Medulla oblongata (tissue), 1 donor: ENCODE results near the gene RAB33B.
"Not testable (repeated sequence)": the region's sequence is repeated elsewhere in the genome, so short reads cannot be mapped to it uniquely, and the experiment has no call there.

Experiments
- DNase-seq: peaks from one replicate; pipeline ENCODE4 v3.0.0-alpha.2; 2015; ENCODE audit errors: extremely low spot score

RAB33B gene

DNA sequence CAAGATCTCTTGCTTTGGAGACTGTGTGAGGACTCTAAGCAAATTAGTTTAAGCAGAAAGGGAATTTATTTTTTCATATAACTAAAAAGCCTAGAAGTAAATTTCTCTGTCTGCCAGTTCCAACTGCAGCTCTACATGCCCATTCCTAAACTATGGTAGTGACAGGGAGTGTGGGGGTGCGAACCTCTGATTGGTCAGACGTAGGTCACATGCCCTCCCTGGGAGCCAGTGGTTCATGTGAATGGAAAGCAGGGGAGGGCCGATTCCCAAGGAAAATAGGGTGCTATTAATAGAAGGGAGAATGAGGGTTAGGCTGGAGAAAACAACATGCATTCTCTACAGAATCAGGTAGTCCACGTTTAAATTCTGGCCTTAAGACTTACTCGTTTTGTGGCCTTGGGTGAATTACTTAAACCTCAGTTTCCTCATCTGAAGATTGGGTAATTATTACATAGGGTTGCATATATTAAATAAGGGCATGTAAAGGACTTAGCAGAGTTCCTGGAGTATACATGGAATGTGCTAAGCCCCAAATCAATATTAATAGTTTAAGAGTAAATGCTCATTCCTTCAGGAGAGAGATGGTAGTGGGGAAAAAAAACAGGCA lies 7.2 kb downstream of the RAB33B start:
- no peak for DNase-seq

DNA sequence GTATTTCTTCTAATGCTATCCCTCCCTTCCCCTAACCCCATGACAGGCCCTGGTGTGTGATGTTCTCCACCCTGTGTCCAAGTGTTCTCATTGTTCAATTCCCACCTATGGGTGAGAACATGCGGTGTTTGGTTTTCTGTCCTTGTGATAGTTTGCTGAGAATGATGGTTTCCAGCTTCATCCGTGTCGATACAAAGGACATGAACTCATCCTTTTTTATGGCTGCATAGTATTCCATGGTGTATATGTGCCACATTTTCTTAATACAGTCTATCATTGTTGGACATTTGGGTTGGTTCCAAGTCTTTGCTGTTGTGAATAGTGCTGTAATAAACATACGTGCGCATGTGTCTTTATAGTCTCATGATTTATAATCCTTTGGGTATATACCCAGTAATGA lies 10.6 kb downstream of the RAB33B start:
- DNase-seq = not testable (repeated sequence)

DNA sequence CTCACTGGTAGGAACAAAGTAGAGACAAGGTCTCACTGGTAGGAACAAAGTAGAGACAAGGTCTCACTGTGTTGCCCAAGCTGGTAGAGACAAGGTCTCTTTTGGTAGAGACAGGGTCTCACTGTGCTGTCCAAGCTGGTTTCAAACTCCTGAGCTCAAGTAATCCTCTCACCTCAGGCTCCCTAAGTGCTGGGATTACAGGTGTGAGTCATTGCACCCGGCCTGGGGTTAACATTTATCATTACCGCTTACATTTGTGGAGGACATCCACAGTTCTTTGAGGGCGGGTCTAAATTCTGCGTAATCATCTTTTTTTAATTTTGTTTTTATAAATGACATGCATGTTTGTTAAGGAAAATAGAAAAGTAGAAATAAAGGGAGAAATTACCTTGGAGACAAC lies 12.0 kb downstream of the RAB33B start:
- no peak for DNase-seq

DNA sequence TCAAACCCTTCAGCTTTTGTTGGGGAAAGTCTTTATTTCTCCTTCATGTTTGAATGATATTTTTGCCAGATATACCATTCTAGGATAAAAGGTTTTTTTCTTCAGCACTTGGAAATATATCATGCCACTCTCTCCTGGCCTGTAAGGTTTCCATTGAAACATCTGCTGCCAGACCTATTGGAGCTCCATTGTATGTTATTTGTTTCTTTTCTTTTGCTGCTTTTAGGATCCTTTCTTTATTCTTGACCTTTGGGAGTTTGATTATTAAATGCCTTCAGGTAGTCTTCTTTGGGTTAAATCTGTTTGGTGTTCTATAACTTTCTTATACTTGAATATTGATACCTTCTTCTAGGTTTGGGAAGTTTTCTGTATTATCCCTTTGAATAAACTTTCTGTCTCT lies 14.8 kb downstream of the RAB33B start:
- DNase-seq = not testable (repeated sequence)

DNA sequence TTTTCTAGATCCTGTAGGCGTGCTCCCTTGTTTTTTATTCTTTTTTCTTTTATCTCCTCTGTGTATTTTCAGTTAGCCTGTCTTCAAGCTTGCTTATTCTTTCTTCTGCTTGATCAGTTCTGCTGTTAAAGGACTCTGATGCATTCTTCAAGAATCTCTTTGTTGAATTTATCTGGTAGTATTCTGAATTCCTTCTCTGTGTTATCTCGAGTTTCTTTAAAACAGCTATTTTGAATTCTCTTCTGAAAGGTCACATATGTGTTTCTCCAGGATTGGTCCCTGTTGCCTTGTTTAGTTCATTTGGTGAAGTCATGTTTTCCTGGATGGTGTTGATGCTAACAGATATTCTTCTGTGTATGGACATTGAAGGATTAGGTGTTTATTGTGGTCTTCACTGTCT lies 15.3 kb downstream of the RAB33B start:
- DNase-seq = no peak

DNA sequence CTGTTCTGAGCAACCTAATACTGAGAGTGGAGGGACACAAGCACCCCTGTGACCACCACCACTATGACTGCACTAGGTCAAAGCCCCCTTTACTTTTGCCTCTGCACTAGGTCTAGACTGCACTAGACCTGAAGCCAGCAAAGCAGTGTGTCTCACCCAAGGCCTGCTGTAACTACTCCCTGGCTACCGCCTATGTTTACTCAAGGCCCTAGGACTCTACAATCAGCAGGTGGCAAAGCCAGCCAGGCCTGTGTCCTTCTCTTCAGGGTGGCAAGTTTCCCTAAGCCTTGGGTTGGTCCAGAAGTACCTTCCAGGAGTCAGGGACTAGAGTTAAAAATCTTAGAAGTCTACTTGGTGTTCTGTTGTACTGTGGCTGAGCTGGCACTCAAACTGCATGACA lies 15.9 kb downstream of the RAB33B start:
- no peak for DNase-seq

DNA sequence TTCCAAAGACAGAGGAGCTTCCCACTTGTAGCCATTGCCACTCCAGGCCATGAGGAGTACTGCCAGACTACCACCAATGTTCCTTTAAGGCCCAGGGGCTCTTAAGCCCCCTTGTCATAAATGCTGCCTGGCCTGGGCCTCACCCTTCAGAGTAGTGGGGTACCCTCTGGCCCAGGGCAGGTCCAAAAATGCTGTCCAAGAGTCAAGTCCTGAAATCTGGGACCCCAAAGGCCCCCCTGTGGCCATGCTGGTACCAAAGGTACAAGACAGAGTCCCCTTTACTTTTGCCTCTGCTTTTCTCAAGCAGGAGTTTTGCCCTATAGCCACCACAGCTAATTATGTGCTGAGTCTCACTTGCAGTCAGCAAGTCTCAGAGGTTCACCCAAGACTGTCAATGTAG lies 16.4 kb downstream of the RAB33B start:
- no peak for DNase-seq

DNA sequence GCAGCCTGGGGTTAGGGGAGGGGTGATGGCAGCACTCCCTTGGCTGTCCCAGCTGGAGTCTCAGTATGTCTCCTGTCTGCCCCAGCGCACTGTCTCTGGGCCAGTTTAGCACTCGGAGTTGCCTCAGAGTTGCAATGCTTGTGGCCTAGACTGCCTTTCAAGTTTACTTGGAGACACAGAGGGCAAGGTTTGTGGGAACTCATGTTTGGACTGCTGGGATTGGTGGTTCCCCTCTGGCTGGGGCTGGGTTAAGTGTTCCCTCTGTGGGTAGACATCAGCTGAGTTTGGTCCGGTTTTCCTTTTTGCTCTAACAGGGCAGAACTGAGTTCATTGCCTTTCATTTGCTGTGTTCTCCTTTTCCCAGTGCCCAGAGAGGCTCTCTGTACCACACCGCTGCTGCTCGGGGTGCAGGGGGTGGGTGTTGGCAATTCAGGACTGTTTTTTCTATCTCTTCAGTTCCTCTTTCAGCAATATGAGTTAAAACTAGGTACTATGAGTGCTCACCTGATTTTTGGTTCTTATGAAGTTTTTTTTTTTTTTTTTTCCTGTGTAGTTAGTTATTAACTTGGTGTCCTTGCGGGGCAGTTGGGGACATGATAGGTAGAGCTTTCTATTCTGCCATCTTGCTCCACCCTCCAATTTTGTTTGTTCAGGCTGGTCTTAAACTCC lies 17.2 kb downstream of the RAB33B start:
- no peak for DNase-seq

DNA sequence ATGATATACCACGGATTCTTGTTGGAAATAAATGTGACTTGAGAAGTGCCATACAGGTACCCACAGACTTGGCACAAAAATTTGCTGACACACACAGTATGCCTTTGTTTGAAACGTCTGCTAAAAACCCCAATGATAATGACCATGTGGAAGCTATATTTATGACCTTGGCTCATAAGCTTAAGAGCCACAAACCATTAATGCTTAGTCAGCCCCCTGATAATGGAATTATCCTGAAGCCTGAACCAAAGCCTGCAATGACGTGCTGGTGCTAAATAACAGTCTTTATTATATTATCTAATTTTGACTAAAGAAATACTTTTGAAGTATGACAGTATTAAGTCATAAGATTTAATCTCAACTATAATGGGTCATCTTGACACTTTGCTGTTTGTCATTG lies 18.9 kb downstream of the RAB33B start:
- no peak for DNase-seq

DNA sequence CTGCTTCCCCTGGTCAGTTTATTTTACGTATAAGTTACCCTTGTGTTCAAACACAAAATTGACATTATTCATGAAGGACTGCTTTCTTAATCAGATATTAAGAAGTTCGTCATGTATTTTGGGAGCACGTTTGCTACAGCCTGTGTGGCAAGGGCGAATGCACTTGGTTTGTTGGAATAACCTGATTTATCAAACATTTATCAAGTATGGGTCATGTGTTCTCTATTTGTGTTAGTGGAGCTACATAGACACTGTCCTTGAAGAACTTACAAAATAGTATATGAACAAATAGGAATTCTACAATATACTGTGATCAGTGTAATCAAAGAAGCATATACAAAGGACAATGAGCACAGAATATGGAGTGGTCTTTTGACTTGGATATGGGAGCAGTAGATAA lies 22.4 kb downstream of the RAB33B start:
- no peak for DNase-seq

DNA sequence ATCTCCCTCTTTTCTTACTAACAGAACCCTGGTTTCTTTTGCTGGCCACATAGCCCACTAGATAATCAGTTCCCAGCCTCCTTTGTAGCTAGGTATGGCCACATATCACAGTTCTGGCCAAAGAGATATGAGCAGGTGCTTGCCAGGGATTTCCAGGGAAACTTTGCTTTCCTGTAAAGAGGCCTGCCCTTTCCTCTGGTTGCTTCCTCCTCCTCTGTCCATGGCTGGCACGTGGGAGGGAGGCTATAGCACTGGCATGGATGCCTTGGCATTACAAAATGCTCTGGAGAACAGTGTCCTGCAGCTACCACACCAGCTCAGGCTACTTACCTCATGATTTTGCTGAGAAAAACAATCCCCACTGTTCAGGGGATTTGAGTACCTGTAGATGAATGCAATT lies 27.5 kb downstream of the RAB33B start:
- DNase-seq = no peak

DNA sequence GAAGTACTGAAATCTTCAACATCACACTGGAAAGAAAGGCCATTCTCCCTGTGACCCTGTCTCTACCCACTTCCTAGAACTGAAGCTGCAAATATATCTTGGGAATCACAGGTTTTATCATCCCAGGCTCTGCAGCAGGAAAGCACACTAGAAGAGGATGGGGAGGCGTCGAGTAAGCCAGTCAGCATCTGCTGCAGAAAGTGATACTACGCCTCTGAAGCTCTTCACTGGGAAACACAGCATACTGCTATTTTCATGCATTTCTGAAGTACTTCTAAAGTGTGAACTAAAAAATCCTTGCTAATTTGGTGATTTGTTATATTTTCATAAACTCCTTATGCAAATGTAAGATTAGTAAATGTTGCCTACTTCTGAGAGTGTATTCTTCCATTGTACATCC lies 29.1 kb downstream of the RAB33B start:
- DNase-seq = no peak

DNA sequence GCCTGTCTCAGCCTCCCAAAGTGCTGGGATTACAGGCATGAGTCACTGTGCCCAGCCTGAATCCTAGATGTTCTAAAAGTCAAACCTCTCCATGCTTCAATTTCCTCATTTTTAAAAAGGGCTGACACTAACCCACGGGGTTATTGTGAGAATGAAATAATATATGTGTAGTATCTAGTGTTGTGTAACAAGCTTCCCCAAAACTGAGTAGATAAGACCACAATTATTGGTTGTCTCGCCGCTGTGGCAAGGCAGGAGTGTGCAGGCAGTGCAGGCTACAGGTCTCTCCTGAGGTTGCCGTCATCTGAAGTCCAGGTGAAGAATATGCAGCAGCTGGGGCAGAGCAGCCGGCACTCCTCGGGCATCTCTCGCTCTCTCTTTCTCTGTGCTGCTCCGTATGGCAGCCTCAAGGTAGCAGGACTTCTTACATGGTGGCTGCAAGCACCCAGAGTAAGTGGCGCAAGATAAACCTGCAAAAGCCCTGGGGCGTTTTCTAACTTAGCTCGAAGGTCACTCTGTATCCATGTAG lies 30.9 kb downstream of the RAB33B start:
- DNase-seq = no peak

DNA sequence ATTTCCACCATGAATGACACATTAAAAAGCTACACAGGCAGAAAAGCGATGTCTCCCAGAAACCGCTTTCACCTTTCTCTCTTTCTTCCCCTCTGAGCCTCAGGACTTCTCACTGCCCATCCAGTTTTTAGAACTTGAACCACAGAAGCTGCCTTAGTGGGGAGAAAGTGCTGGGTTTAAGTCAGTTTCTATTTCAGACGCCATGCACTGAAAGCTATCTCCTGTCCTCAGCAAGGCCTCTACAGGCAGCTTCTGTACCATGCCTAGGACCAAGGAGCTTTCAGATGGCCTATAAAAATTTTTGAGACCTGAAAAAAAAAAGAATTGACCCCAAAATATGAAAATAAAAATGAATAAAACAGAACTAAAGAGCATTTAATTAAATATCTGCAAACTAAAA lies 34.5 kb downstream of the RAB33B start:
- DNase-seq = no peak

DNA sequence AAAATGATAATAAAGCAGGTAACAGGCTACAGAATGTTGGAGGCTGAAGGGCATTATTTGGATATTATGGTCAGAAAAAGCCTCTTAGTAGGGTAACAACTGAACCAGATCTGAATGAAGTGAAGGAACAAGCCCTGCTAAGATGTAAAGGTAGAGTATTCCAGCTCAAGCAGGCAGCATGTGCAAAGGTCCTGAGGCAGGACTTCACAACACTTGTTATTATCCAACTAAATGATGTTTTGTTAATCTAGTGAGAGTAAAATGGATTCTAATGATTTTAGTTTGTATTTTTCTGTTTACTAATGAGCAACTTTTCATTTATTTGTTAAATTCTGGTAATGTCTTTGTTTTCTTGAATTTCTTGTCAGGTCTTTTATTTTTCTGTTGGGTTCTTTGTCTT lies 35.7 kb downstream of the RAB33B start:
- DNase-seq = no peak

DNA sequence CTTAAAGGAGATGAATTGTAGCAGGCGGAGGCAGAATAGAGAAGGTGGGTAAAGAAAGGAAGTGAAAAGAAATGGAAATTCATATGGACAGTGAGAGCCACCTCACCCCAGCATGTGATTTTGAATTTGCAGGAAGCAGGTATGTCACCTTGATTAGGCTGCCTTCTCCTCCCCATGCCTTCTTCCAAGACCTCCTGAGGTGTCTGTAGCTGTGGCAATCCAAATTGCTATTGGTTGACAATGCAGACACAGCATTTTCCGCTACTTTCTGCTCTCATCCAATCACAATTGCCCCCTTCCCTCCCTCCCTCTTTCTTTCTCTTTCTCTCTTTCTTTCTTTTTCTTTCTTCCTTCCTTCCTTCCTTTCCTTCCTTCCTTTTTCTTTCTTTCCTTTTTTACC lies 38.5 kb downstream of the RAB33B start:
- DNase-seq = no peak

DNA sequence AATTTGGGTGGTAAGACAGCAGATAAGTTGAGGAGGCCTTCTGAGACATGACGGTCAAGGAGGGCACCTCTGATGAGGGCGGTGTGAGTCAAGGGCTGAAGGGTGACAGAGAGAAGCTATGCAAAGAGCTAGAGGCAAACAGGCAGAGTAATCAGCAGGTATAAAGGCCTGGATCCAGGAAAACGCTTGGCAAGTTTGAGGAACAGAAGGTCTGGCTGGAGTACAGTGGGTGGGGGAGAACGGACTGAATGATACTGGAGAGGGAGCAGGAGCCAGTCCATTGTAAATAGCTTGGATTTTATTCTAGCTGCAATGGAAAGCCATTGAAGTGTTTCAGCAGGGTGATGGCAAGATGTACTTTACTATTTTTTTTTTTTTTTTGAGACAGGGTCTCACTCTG lies 39.3 kb downstream of the RAB33B start:
- DNase-seq = no peak

DNA sequence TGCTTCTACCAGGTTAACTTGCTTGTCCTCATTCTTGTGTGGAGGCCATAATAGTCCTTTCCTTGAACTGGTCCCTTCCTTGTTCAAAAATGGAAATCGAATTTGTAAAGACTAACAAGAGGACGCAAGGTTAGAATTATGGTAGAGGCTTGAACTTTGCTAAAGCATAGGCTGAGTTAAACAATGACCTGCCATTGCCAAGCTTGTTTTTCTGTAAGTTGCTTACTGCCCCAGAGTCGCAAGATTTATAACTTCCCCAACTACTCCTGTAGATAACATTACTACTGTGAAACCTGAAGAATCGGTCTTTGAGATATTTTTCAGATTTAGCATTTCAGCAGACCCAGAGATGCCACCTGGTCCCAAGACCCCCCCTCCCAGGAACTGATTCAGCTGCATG lies 45.3 kb downstream of the RAB33B start:
- no peak for DNase-seq

DNA sequence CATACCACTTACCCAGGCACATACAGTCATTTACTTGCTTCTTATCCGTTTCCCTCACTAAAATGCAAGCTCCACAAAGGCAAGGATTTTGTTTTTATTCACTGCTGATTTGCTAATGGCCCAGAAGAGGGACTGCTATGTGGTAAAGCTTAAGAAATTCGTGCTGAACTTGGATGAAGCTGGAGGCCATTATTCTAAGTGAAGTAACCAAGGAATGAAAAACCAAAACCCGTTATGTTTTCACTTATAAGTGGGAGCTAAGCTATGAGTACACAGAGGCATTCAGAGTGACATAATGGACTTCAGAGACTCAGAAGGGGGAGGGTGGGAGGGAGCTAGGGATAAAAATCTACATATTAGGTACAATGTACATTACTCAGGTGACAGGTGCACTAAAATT lies 47.2 kb downstream of the RAB33B start:
- no peak for DNase-seq

DNA sequence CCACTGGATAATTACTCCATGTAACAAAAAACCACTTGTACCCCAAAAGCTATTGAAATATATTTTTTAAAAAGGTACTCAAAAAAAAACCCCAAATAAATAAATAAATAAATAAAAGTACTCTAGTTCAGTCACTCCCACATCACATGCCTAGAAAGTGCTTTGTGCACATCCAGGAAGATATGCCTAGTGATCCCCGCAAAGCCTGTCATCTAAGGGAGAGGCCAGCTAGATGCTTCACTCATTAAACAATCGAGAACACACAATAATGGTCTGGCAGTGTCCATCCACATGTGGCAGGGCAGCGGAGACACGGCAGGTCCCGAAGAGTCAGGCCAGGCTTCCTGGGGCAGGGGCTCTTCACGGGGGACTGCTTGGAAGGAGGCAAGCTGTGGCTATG lies 47.6 kb downstream of the RAB33B start:
- DNase-seq = no peak

DNA sequence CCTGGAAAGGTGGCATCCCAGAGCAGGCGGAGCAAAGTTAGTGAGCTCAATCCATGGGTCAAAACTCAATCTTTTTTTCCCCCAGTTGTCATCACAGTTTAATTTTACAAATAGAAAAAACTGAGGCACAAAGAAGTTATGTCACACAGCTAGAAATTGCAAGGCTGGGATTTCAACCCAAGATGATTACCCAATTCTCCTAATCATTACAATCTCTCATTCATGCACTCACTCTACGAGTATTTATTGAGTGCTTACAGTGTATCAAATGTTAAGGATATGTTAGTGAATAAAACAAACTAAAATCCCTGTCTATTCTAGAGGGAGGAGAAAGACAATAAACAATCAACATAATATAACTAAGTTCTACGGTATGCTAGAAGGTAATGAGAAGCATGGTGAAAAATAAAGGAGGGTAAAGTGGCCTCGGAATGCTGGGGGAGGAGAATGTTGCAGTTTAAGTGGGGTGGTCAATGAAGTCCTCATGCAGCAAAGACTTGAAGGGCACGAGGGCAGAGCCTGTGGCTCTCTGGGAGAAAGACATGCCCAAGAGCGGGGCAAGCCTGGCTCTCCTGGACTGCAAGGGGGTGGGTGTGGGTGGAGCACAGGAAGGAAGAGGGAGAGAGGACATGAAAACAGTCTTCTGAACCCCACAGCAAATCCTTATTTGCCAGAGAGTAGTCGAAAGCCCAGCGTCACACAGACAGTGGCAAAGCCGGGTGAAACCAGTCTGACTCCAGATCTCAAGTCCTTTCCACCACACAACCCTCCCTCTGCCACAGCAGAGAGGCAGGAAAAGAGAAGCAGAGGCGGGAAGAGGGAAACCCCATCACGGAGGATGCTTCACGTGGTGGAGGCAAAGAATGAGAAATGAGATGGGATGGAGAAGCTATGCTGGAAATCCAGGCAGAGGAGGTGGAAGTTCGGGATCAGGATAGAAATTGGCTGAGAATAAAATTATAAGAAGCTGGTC lies 48.3 kb downstream of the RAB33B start:
- no peak for DNase-seq

DNA sequence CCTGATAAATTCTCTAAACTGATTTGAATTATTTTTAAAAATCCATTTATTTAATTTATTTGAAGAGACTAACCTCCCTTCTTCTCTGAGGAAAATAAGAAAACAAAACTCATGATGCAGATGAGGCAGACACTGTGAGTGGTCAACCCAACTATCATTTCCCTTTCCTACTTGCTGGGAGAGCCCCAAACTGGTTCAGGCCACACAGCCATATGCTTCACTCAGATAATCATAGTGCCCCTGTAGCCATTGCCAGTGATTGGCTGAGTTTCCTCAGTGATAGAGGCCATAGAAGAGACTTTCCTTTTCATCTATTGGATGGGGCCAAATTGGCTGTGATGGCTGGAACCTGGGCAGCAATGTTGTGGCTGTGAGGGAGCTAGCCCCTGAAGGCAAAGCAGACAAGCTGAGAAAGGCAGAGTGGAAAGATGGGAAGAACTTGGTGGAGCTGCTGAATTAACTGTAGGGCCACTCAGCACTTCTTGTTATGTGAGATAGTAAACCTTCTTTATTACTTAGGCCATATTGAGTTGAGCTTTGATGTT lies 49.8 kb downstream of the RAB33B start:
- DNase-seq = no peak
